GM18519 (cell line): ENCODE results near the gene DNAJC8.

Experiments used
- ATAC-seq: cut with Tn5 transposase; IDR thresholded peaks from one replicate; pipeline ENCODE4 v1.9.1; 2021; ENCODE audit warnings: mild to moderate bottlenecking, moderate library complexity; ENCODE audit not compliant: unreplicated experiment, low FRiP score

DNAJC8 gene

GRCh38 chr1:28208818-28209441 is 23.9 kb downstream of the DNAJC8 start:
- ATAC-seq = no peak

GRCh38 chr1:28205243-28205642 is 27.6 kb downstream of the DNAJC8 start:
- ATAC-seq = no peak

- no peak for ATAC-seq
These were observed 32.5 kb downstream of the DNAJC8 start for GRCh38 chr1:28200234-28200873.

GRCh38 chr1:28199328-28200233 is 33.2 kb downstream of the DNAJC8 start:
- ATAC-seq = peak; percentile 76

- ATAC-seq = no peak
These were observed 35.0 kb downstream of the DNAJC8 start for GRCh38 chr1:28197682-28198415.

- ATAC-seq = no peak
These were observed 36.5 kb downstream of the DNAJC8 start for GRCh38 chr1:28196330-28196729.

- ATAC-seq = no peak
These were observed 37.0 kb downstream of the DNAJC8 start for GRCh38 chr1:28195780-28196179.

GRCh38 chr1:28194326-28195035 is 38.3 kb downstream of the DNAJC8 start:
- no peak for ATAC-seq

- ATAC-seq = no peak
These were observed 39.1 kb downstream of the DNAJC8 start for GRCh38 chr1:28193701-28194161.

GRCh38 chr1:28190996-28191645 is 41.7 kb downstream of the DNAJC8 start:
- ATAC-seq = no peak

- no peak for ATAC-seq
These were observed 42.4 kb downstream of the DNAJC8 start for GRCh38 chr1:28190337-28190979.

- ATAC-seq = no peak
These were observed 47.8 kb downstream of the DNAJC8 start for GRCh38 chr1:28185071-28185470.

GRCh38 chr1:28180306-28181305 is 52.2 kb downstream of the DNAJC8 start:
- no peak for ATAC-seq

- no peak for ATAC-seq
These were observed 53.9 kb downstream of the DNAJC8 start for GRCh38 chr1:28178690-28179485.

GRCh38 chr1:28176492-28177470 is 56.0 kb downstream of the DNAJC8 start, which contains the start of gene PTAFR:
TSS of gene PTAFR (minus strand) at chr1:28176690. CDS start at chr1:28151021, 25,669 bp downstream.
- no peak for ATAC-seq
